H1 (cell line): ENCODE data around the gene RBM17. TPM values are rescaled to one million over a fixed set of nuclear protein-coding genes. Genes with fewer than 3 reads are reported as not detected.

Experiments
- CTCF ChIP-seq, 3 experiments: IDR thresholded peaks; 1 replicate in 2 of 3; 2 replicates in 1 of 3; pipeline versions ENCODE4 v1.5.1 to v1.6.1; 2011; ENCODE audit warnings: low read length in 3 of 3, mild to moderate bottlenecking in 3 of 3, inconsistent platforms in 2 of 3, low read depth in 1 of 3, moderate library complexity in 1 of 3; ENCODE audit not compliant: insufficient read depth in 1 of 3; ENCODE audit errors: control extremely low read depth in 1 of 3
- GTF2F1 ChIP-seq: IDR thresholded peaks from 2 replicates; pipeline ENCODE4 v1.6.1; 2012; ENCODE audit warnings: low read depth, low read length, improper control_type of control experiment, borderline replicate concordance
- JUN ChIP-seq: IDR thresholded peaks from 2 replicates; pipeline ENCODE4 v1.6.1; 2011; ENCODE audit warnings: low read depth, mild to moderate bottlenecking, improper control_type of control experiment, low read length
- POLR2A ChIP-seq, 2 experiments: IDR thresholded peaks; 1 replicate in 1 of 2; 2 replicates in 1 of 2; pipeline ENCODE4 v1.6.1; 2011; ENCODE audit warnings: low read depth in 2 of 2, low read length in 2 of 2, mild to moderate bottlenecking in 2 of 2; ENCODE audit errors: control extremely low read depth in 1 of 2
- RXRA ChIP-seq: IDR thresholded peaks from 2 replicates; pipeline ENCODE4 v1.6.1; 2011; ENCODE audit warnings: low read depth, mild to moderate bottlenecking, low read length, moderate library complexity; ENCODE audit not compliant: insufficient read depth
- polyA plus RNA-seq, 7 experiments: library from polyadenylated mRNA; depleted of rRNA in 3 of 7; stranded (reverse) in 5 of 7; unstranded in 2 of 7; fragments of >200 nt in 5 of 7; fragments of 200-250 nt in 2 of 7; gene quantifications; 1 replicate in 5 of 7; 2 replicates in 1 of 7; 4 replicates in 1 of 7; pipeline versions ENCODE4 v1.2.1 to v1.2.3, GENCODE V29; 2011 to 2013; ENCODE audit warnings: missing spikeins in 2 of 7, mixed read lengths in 2 of 7
- total RNA-seq: library from RNA; stranded (reverse); fragmentation: NEBNext Ultra II Directional; extraction: Animal tissue kit (Norgen Biotek cat#: 25700); gene quantifications from 2 replicates; pipeline ENCODE4 v1.2.1, GENCODE V29; 2021

Gene RBM17
- total and polyA plus RNA-seq, 2 of the 8 experiments (the other 6 are each of a cell fraction or from before 2014, with no cell fraction given), result 15.7 to 128 TPM

GRCh38 chr10:6117711-6118110, 28.9 kb downstream of the RBM17 start (continued):
- no peak for TF ChIP-seq CTCF (IDR thresholded peaks at IDR 0.05; ENCODE audit: control extremely low read depth in 1 of 3, insufficient read depth in 1 of 3, low read depth in 1 of 3, low read length in 3 of 3)
- TF ChIP-seq POLR2A (IDR thresholded peaks at IDR 0.05; ENCODE audit: control extremely low read depth in 1 of 2, low read depth in 2 of 2, low read length in 2 of 2), result no peak
- no peak for TF ChIP-seq GTF2F1
- no peak for TF ChIP-seq JUN
- no peak for TF ChIP-seq RXRA
